Measurements from ENCODE around the gene ARMC6. TPM values are rescaled to one million over a fixed set of nuclear protein-coding genes. Genes with fewer than 3 reads are reported as not detected.

Gene ARMC6
- total and polyA plus RNA-seq, 2 experiments from 2014 or later = 26.4 to 30.8 TPM

- Histone ChIP-seq H3K27me3 (no peaks in the 10 kb centered on the region), H3K27ac (no peak overlapping the region), H3K4me2 (no peak overlapping the region), H3K9me3 (ENCODE audit: low read depth) (no peaks in the 10 kb centered on the region), H3K4me3 (no peak overlapping the region), H3K4me1 (ENCODE audit: insufficient read depth) (no peaks in the 10 kb centered on the region), H3K9me2 (replicated peaks; ENCODE audit: insufficient read depth) (no peaks in the 10 kb centered on the region), H3K79me2 (no peaks in the 10 kb centered on the region), H3K36me3 (replicated peaks; ENCODE audit: insufficient read depth, low read depth) (no peaks in the 10 kb centered on the region), H2AFZ (no peak overlapping the region), H4K20me1 (ENCODE audit: insufficient read depth, poor library complexity, severe bottlenecking) (no peaks in the 10 kb centered on the region)
- DNase-seq (ENCODE audit: low spot score) = no peak
- TF ChIP-seq EZH2phosphoT487 (IDR thresholded peaks at IDR 0.05; ENCODE audit: low read depth, severe bottlenecking, unreplicated experiment) (no peak), CTCF (IDR thresholded peaks at IDR 0.05; ENCODE audit: poor library complexity) (no peak), EZH2 (IDR thresholded peaks at IDR 0.05; ENCODE audit: borderline replicate concordance) (no peak)
- 100% methylated on average over 1 of the region's 1 CpG for WGBS (ENCODE audit: low lambda C conversion rate, missing lambda C conversion rate)
Observed at GRCh38 chr19:19079571-19079970, 46.2 kb downstream of the ARMC6 start.

DNA sequence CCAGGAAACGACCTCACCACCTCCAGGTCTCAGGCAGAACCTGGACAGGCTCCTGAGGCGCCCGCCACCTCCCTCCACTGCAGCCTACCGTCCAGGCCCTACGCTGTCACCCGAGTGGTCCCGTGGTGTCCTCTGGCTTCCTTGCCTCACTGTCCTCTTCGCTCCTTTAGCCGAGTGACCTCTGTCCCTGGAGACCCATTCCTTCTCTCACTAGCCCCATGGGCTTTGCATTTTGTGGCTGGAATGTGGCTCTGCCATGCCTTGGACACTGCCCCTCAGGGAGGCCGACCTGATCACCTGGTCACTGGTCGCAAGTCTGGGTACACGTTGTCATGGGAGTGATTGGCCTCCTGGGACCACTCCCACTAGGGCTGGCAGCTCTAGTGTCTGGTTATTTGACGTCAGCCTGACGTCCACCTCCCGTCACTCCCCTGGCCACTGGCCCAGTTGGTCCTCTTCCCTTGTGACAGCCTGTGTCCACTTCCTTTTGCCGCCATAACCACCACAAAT, 48.3 kb downstream of the ARMC6 start:
- no peaks in the 10 kb centered on the region for H3K79me2 ChIP-seq
- no peaks in the 10 kb centered on the region for H3K4me1 ChIP-seq (ENCODE audit: insufficient read depth)
- H4K20me1 ChIP-seq (ENCODE audit: insufficient read depth, poor library complexity, severe bottlenecking) = no peaks in the 10 kb centered on the region
- no peak overlapping the region for H3K4me3 ChIP-seq
- TF ChIP-seq CTCF (IDR thresholded peaks at IDR 0.05; ENCODE audit: poor library complexity) (no peak), EZH2phosphoT487 (IDR thresholded peaks at IDR 0.05; ENCODE audit: low read depth, severe bottlenecking, unreplicated experiment) (no peak), EZH2 (IDR thresholded peaks at IDR 0.05; ENCODE audit: borderline replicate concordance) (no peak)
- H3K4me2 ChIP-seq = no peak overlapping the region
- WGBS (ENCODE audit: low lambda C conversion rate, missing lambda C conversion rate) = 86% methylated on average over 16 of the region's 16 CpGs
- no peaks in the 10 kb centered on the region for H3K36me3 ChIP-seq (replicated peaks; ENCODE audit: insufficient read depth, low read depth)
- no peaks in the 10 kb centered on the region for H3K9me2 ChIP-seq (replicated peaks; ENCODE audit: insufficient read depth)
- H3K27me3 ChIP-seq = no peaks in the 10 kb centered on the region
- no peak overlapping the region for H3K27ac ChIP-seq
- DNase-seq (ENCODE audit: low spot score) = no peak
- no peaks in the 10 kb centered on the region for H3K9me3 ChIP-seq (ENCODE audit: low read depth)
- no peak overlapping the region for H2AFZ ChIP-seq

DNA sequence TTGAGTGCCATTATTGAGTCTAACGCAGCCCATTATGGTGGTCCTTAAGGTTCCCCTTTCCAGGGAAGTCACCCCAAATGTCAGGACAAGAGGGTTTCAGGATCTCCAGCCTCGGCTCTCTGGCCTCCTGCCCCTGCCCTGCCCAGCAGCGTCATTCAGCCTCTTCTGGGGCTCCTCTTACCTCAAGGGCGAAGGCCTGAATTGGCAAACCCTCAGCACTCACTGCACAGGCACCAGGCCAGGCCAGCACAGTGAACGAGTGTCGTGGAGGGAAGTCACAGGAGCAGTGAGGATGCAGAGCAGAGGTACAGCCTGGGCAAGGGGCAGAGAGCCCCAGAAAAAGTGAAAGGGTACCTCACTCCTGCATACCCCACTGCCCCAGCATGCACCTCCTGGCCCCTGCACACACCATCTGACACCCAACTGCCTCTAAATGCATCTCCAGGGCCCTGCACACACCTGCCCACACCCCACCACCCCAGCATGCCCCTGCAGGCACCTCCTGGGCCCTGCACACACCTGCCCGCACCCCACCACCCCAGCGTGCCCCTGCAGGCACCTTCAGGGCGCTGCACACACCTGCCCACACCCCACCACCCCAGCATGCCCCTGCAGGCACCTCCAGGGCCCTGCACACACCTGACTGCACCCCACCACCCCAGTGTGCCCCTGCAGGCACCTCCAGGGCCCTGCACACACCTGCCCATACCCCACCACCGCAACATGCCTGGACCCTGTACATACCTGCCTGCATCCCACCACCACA, 50.2 kb downstream of the ARMC6 start:
- Histone ChIP-seq H3K4me1 (ENCODE audit: insufficient read depth) (no peaks in the 10 kb centered on the region), H3K4me2 (no peak overlapping the region), H3K9me3 (ENCODE audit: low read depth) (no peaks in the 10 kb centered on the region), H3K27ac (no peak overlapping the region), H3K4me3 (no peak overlapping the region), H2AFZ (no peak overlapping the region), H3K27me3 (no peaks in the 10 kb centered on the region), H3K79me2 (no peaks in the 10 kb centered on the region), H4K20me1 (ENCODE audit: insufficient read depth, poor library complexity, severe bottlenecking) (no peaks in the 10 kb centered on the region), H3K36me3 (replicated peaks; ENCODE audit: insufficient read depth, low read depth) (no peaks in the 10 kb centered on the region), H3K9me2 (replicated peaks; ENCODE audit: insufficient read depth) (no peaks in the 10 kb centered on the region)
- 93% methylated on average over 7 of the region's 10 CpGs for WGBS (ENCODE audit: low lambda C conversion rate, missing lambda C conversion rate)
- no peak for DNase-seq (ENCODE audit: low spot score)
- TF ChIP-seq CTCF (IDR thresholded peaks at IDR 0.05; ENCODE audit: poor library complexity) (no peak), EZH2phosphoT487 (IDR thresholded peaks at IDR 0.05; ENCODE audit: low read depth, severe bottlenecking, unreplicated experiment) (no peak), EZH2 (IDR thresholded peaks at IDR 0.05; ENCODE audit: borderline replicate concordance) (no peak)
